ENCODE data around the gene GUCY1A1. TPM values are rescaled to one million over a fixed set of nuclear protein-coding genes. Genes with fewer than 3 reads are reported as not detected.
A peak's percentile ranks its signal among the peaks of the same experiment; 100 is the strongest.
"Not testable (repeated sequence)": the region's sequence is repeated elsewhere in the genome, so short reads cannot be mapped to it uniquely, and the experiment has no call there.

The GUCY1A1 gene
- total and polyA plus RNA-seq, 2 donors = 4.8 to 104 TPM

DNA sequence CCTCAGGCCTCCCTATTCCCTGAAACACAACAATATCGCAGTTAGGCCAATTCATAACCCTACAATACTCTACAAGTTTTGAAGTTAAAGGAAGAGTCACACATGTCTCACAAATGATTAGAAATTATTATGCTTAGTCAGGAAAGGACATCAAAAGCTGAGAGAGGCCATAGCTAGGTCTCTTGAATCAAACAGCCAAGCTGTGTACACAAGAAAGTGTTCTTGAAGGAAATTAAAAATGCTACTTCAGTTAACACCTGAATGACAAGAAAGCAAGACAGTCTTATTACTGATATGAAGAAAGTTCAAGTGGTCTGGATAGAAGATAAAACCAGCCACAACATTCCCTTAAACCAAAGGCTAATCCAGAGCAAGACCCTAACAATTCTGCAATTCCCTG is 23.6 kb upstream of the GUCY1A1 start:
- H3K27ac ChIP-seq (ENCODE audit: low read depth) = no peak overlapping the region
- no peak overlapping the region for H3K4me3 ChIP-seq (ENCODE audit: low read depth, low read length)
- no peaks in the 10 kb centered on the region for H3K36me3 ChIP-seq (ENCODE audit: insufficient read depth)
- no peak for DNase-seq (ENCODE audit: extremely low spot score)
- WGBS = 98% methylated on average over 1 of the region's 1 CpG
- H3K4me1 ChIP-seq (ENCODE audit: insufficient read depth) = no peaks in the 10 kb centered on the region

DNA sequence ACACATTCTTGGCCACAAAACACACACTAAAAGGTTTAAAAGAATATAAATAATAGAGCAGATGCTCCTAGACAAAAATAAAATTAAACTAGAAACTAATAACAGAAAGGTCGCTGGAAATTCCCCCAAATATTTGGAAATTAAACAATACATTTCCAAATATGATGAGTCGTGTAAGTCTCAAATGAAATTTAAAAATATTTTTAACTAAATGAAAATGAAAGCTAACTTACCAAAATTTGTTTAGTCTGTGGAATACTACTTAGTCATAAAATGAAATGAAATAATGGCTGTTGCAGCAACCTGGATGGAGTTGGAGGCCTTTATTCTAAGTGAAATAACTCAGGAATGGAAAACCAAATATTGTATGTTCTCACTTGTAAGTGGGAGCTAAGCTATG is 20.6 kb upstream of the GUCY1A1 start:
- no peaks in the 10 kb centered on the region for H3K4me1 ChIP-seq (ENCODE audit: insufficient read depth)
- DNase-seq (ENCODE audit: extremely low spot score) = no peak
- H3K36me3 ChIP-seq (ENCODE audit: insufficient read depth) = no peaks in the 10 kb centered on the region
- no peak overlapping the region for H3K27ac ChIP-seq (ENCODE audit: low read depth)
- 87% methylated on average over 2 of the region's 2 CpGs for WGBS
- H3K4me3 ChIP-seq (ENCODE audit: low read depth, low read length) = no peak overlapping the region

DNA sequence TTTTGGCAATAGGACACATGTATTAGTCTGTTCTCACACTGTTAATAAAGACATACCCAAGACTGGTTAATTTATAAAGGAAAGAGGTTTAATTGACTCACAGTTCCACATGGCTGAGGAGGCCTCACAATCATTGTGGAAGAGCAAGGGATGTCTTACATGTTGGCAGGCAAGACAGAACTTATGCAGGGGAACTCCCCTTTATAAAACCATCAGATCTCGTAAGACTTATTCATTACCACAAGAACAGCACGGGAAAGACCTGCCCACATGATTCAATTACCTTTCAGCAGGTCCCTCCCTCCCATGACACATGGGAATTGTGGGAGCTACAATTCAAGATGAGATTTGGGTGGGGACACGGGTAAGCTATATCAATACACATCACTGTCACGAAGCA is 15.9 kb upstream of the GUCY1A1 start:
- not testable (repeated sequence) for H3K36me3 ChIP-seq (ENCODE audit: insufficient read depth); H3K4me1 ChIP-seq (ENCODE audit: insufficient read depth); H3K27ac ChIP-seq (ENCODE audit: low read depth); DNase-seq (ENCODE audit: extremely low spot score); H3K4me3 ChIP-seq (ENCODE audit: low read depth, low read length)
- WGBS = 86% methylated on average over 4 of the region's 4 CpGs

DNA sequence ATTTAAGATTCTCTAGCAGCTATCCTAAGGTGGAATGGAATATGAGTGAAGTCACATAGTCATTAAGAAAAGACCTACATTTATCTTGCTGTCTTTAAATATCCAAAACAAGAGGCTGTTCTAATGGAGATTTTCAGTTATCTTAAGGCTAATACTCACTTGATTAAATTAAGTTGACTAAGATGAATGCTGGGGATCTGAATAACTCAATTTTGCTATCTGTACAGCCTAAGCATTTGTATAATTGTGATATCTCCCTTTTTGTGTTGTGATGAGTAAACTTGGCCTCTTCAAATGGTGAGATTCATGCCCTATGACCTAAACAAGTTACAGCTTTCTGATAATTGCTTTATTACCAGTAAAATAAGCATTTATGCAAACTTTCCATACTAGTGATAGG is 13.6 kb upstream of the GUCY1A1 start:
- no peak overlapping the region for H3K4me3 ChIP-seq (ENCODE audit: low read depth, low read length)
- H3K36me3 ChIP-seq (ENCODE audit: insufficient read depth) = no peaks in the 10 kb centered on the region
- no peak overlapping the region for H3K27ac ChIP-seq (ENCODE audit: low read depth)
- H3K4me1 ChIP-seq (ENCODE audit: insufficient read depth) = no peaks in the 10 kb centered on the region
- DNase-seq (ENCODE audit: extremely low spot score) = no peak

DNA sequence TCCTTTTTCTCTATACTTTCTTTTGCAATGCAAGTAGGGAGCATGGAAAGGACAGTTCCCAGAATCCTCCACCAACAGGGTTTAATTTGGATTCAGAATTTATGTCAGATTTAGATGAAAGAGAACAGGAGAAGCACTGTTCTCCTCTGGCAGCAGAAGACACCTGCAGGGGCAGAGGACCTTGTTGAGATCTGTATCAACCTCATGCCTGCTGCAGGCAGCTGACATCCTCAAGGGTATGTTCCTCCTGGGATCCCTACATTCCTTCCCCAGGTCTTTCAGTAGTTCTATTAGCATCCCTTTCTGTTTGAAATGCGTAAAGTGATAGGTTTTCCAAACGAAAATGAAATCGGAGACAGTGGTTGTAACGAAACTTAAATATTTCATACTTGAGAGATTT is 10.6 kb upstream of the GUCY1A1 start:
- no peaks in the 10 kb centered on the region for H3K36me3 ChIP-seq (ENCODE audit: insufficient read depth)
- no peaks in the 10 kb centered on the region for H3K4me1 ChIP-seq (ENCODE audit: insufficient read depth)
- H3K4me3 ChIP-seq (ENCODE audit: low read depth, low read length) = no peak overlapping the region
- DNase-seq (ENCODE audit: extremely low spot score) = no peak
- WGBS = 83% methylated on average over 4 of the region's 4 CpGs
- no peak overlapping the region for H3K27ac ChIP-seq (ENCODE audit: low read depth)

DNA sequence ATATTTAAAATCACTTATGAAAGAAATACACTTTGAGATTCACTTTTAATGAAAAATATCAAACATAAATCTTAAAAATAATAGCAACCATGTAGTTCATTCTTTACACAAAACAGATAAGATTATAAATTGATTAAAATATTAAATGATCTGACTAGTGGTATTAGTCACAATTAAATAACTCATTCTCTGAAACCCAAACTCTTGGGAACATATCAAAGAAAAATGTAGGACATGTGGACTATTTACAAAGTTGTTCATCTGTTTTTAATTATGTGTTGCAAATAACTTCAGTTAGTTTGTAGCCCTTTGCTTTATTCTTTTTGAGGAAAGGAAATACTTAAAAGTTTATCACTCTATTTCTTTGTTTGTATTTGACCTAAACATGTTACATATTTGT is 9.5 kb upstream of the GUCY1A1 start:
- Histone ChIP-seq H3K4me3 (ENCODE audit: low read depth, low read length) (no peak overlapping the region), H3K27ac (ENCODE audit: low read depth) (no peak overlapping the region), H3K36me3 (ENCODE audit: insufficient read depth) (no peaks in the 10 kb centered on the region), H3K4me1 (ENCODE audit: insufficient read depth) (no peaks in the 10 kb centered on the region)
- DNase-seq (ENCODE audit: extremely low spot score) = no peak

DNA sequence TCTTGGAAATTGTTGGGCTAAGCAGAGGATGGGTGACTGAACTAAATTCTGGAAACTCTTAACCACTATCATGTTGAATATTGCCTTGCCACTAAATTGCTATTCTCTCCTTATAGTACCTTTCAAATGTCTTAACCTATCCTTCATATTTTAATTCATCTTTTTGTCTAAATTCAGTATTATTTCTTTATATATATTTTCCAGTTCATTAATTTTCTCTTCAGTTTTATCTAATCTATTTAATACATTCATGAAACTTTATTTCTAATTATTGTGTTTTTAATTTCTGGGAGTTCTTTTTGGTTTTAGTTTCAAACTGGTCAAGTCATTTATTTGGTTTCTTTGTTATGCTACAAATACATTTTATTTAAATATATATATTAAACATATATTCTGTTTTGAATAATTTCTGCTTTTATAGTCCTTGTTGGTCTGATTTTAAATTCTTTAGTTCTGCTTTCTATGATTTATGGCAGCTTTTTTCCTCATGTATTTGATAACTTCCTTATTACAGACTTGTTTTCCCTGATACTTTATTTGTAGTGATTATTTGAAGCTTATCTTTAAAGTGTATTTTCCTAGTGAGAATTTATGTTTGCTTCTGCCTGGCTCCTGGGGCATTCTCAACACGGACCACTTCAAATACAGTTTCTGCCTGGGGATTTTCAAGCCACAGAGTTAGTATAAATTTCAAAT is 8.5 kb upstream of the GUCY1A1 start:
- no peaks in the 10 kb centered on the region for H3K4me1 ChIP-seq (ENCODE audit: insufficient read depth)
- H3K27ac ChIP-seq (ENCODE audit: low read depth) = no peak overlapping the region
- 69% methylated on average over 1 of the region's 1 CpG for WGBS
- H3K4me3 ChIP-seq (ENCODE audit: low read depth, low read length) = no peak overlapping the region
- H3K36me3 ChIP-seq (ENCODE audit: insufficient read depth) = no peaks in the 10 kb centered on the region
- no peak for DNase-seq (ENCODE audit: extremely low spot score)

DNA sequence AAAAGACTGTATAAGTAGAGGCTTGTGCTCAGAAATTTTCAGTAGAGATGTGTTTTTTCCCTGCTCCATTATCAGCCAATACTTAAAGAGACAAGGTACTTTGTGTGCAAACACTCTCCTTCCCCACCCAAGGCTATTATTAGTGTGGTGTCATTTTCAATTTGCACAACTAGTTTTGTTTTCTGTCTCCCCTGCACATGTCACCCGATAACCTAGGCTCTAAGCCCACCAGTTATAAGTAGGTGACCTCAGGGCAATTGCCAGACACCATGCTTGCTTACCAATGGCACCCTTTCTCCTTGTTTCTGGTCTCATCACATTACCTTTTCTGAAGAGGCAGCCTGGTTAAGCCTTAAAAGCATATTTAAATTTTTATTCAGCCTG is 8.0 kb upstream of the GUCY1A1 start:
- 34% methylated on average over 1 of the region's 1 CpG for WGBS
- Histone ChIP-seq H3K36me3 (ENCODE audit: insufficient read depth) (no peaks in the 10 kb centered on the region), H3K27ac (ENCODE audit: low read depth) (no peak overlapping the region), H3K4me3 (ENCODE audit: low read depth, low read length) (no peak overlapping the region), H3K4me1 (ENCODE audit: insufficient read depth) (no peaks in the 10 kb centered on the region)
- no peak for DNase-seq (ENCODE audit: extremely low spot score)

DNA sequence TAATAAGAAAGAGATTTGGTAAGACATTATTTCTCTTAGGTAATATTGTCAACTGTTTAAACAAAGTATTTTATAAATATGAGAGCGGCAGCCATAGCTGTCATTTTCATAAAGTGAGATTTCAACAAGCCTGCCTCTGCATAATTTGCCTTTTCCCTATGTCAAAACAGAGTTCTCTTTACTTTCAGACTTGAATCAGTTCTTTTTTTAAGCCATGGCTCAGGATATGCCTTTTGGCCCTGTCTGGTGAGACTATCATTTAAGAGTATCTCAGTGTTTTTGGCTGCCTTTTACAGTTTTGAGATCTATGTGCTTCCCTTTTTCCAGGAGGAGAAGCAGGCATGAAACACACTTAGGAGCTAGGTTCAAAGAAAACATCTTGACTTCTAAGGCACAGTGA is 7.5 kb upstream of the GUCY1A1 start:
- H3K4me1 ChIP-seq (ENCODE audit: insufficient read depth) = no peaks in the 10 kb centered on the region
- no peak overlapping the region for H3K27ac ChIP-seq (ENCODE audit: low read depth)
- H3K36me3 ChIP-seq (ENCODE audit: insufficient read depth) = no peaks in the 10 kb centered on the region
- no peak for DNase-seq (ENCODE audit: extremely low spot score)
- 61% methylated on average over 1 of the region's 1 CpG for WGBS
- no peak overlapping the region for H3K4me3 ChIP-seq (ENCODE audit: low read depth, low read length)

DNA sequence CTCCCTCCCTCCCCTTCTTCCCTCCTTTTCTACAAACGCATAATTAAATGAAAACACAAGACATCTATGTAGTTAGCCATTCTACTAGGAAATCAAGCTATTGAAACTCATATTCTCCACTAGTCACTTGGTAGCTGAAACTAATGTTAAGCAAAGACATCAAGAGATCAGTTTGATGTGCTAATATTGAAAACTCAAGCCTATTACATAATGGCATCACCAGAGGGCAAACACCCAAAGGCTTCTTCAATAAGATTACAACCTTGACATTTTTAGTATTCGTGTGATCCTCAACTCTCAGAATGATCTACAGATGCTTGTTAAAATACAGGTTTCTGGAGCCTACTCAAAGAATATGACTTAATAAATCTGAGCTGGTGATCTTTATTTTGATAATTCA is 6.2 kb upstream of the GUCY1A1 start:
- H3K4me3 ChIP-seq (ENCODE audit: low read depth, low read length) = no peak overlapping the region
- H3K36me3 ChIP-seq (ENCODE audit: insufficient read depth) = no peaks in the 10 kb centered on the region
- H3K4me1 ChIP-seq (ENCODE audit: insufficient read depth) = no peaks in the 10 kb centered on the region
- no peak overlapping the region for H3K27ac ChIP-seq (ENCODE audit: low read depth)
- DNase-seq (ENCODE audit: extremely low spot score) = no peak
- whole genome bisulfite sequencing = 84% methylated on average over 2 of the region's 2 CpGs

DNA sequence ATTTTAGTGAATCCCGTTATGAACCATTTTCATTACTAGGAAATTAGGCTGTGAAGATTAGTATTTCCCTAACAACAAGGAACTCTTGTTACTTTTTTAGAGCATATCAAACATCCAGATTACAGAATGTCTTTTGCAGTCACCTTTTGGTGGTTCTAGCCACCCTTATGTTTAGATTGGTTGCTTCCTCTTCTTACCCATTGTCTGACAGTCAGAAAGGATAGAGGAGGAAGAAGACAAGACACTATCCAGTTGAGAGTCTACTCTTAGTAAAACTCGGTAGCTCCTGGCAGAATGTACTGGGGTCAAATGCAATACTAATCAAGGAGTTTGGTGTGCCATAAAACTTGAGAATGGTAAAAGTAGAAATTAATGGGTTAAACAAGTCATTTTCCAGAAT is 1.6 kb upstream of the GUCY1A1 start:
- Histone ChIP-seq H3K36me3 (ENCODE audit: insufficient read depth) (no peaks in the 10 kb centered on the region), H3K4me3 (ENCODE audit: low read depth, low read length) (no peak overlapping the region), H3K27ac (ENCODE audit: low read depth) (no peak overlapping the region), H3K4me1 (ENCODE audit: insufficient read depth) (no peaks in the 10 kb centered on the region)
- no peak for DNase-seq (ENCODE audit: extremely low spot score)
- 90% methylated on average over 2 of the region's 2 CpGs for WGBS

DNA sequence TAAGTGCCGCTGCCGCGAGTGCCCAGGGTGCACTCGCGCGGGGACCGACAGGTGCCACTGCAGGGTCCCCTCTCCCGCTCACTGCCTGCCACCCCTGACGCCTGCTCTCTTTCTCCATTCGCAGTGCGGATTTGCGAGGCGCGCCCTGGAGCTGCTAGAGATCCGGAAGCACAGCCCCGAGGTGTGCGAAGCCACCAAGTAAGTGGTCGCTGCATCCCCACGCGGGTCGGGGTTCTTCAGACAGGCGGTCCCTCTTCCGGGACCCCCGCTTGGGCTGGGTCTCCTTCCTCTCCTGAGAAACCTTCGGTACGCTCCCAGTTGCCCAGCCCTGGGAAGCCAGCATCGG is 547 bp downstream of the GUCY1A1 start:
- WGBS = under 1% methylated on average over 27 of the region's 27 CpGs
- no peaks in the 10 kb centered on the region for H3K4me1 ChIP-seq (ENCODE audit: insufficient read depth)
- peak overlapping the region; percentile 55 for H3K4me3 ChIP-seq (ENCODE audit: low read depth, low read length)
- peak overlapping the region; percentile 7 for H3K27ac ChIP-seq (ENCODE audit: low read depth)
- DNase-seq (ENCODE audit: extremely low spot score) = no peak
- no peaks in the 10 kb centered on the region for H3K36me3 ChIP-seq (ENCODE audit: insufficient read depth)

DNA sequence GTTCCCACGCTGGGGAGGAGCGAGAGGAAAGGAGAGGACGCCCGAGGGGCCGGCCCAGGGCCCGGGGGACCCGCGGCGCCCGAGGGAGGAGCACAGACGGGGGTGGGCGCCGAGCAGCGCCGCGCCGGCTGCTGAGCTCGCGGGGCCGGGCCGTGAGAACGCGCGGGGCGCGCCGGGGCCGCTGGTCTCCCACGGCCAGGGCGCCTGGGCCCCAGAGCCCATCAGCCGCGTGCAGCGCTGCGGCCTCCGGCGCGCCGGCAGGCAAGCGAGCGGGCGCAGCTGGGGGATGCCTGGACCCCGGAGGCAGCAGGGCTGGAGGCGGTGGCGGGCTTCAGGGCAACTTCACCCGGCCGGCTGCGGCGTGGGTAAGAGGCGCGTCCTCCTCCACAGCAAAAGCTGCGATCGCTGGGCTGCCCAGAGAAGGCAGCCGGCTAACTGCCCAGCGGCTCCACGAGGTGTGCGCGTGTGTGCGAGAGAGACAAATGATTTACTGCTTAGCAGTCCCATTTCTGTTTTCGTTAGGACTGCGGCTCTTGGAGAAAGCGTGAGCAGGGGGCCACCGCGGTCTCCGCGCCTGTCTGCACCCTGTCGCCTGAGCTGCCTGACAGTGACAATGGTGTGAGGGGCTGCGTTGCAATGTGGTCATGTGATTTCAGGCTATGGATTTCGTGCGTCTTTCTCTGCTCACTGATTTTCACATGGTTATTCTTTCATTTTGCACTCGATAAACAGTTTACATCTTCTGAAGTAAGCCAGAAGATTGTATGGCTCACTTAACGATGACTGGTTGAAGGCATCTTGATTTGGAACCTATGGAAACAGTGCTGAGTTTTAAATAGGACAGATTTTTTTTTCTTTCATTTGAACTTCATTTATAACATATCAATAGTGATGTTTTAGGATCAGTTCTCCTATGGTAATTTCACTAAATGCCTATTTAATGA is 1.2 kb downstream of the GUCY1A1 start:
- 1% methylated on average over 71 of the region's 71 CpGs for WGBS
- Histone ChIP-seq H3K36me3 (ENCODE audit: insufficient read depth) (no peaks in the 10 kb centered on the region), H3K4me1 (ENCODE audit: insufficient read depth) (no peaks in the 10 kb centered on the region), H3K4me3 (ENCODE audit: low read depth, low read length) (peak overlapping the region; percentile 55), H3K27ac (ENCODE audit: low read depth) (peak overlapping the region; percentile 7)
- DNase-seq (ENCODE audit: extremely low spot score) = no peak

DNA sequence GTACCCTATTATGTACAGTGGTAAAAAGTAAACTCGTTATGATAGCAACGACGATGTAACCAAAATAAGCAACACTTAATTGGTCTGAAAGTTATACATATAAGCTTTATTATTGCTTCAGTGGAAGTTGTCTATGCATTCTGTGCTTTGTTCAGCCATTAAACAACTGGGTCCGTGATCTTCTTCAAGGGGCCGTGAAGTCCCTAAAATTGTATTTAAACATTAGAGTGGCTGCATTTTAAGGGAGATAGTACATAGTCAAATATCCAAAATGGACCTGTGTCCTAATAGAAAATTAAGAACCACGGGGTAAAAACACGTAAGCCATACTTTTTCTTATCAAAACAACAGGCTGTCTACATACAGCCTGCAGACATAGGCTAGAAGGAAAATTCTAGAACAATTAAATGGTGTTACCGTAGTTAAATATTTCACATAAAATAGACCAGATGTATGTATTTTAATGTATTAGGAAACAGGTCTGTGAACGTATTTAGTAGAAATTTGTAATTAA is 2.1 kb downstream of the GUCY1A1 start:
- 61% methylated on average over 9 of the region's 9 CpGs for WGBS
- DNase-seq (ENCODE audit: extremely low spot score) = no peak
- Histone ChIP-seq H3K27ac (ENCODE audit: low read depth) (no peak overlapping the region), H3K4me3 (ENCODE audit: low read depth, low read length) (no peak overlapping the region), H3K4me1 (ENCODE audit: insufficient read depth) (no peaks in the 10 kb centered on the region), H3K36me3 (ENCODE audit: insufficient read depth) (no peaks in the 10 kb centered on the region)

All from urinary bladder (tissue), 4 donors.